Activated CD4-positive, CD25-positive, alpha-beta regulatory T cell treated with anti-CD3 and anti-CD28 coated beads, Interleukin-2, amount 50 U/mL, for 24 hours (primary cell): ENCODE results near the gene GRIK4.
"Not testable (repeated sequence)": the region's sequence is repeated elsewhere in the genome, so short reads cannot be mapped to it uniquely, and the experiment has no call there.

Source experiments
- ATAC-seq, 2 donors: fragments of 150-1000 bp; cut with Tn5 transposase; one replicate each; pipeline ENCODE4 v1.10.0; 2021; ENCODE audit warnings: mild to moderate bottlenecking in 1 of 2, moderate library complexity in 1 of 2

The GRIK4 gene

GRCh38 chr11:120750647-120751549, 239.3 kb downstream of the GRIK4 start:
- ATAC-seq: no peak

- ATAC-seq: no peak
Measured at GRCh38 chr11:120751550-120751949, 240.0 kb downstream of the GRIK4 start.

- ATAC-seq: no peak
Measured at GRCh38 chr11:120752668-120753067, 241.1 kb downstream of the GRIK4 start.

- no peak for ATAC-seq
Measured at GRCh38 chr11:120756931-120757330, 245.4 kb downstream of the GRIK4 start.

GRCh38 chr11:120759046-120759445, 247.5 kb downstream of the GRIK4 start:
- ATAC-seq: no peak

- ATAC-seq: not testable (repeated sequence)
Measured at GRCh38 chr11:120765710-120766109, 254.2 kb downstream of the GRIK4 start.

- ATAC-seq: no peak
Measured at GRCh38 chr11:120766318-120766717, 254.8 kb downstream of the GRIK4 start.

- no peak for ATAC-seq
Measured at GRCh38 chr11:120768949-120769348, 257.4 kb downstream of the GRIK4 start.

GRCh38 chr11:120769906-120770305, 258.4 kb downstream of the GRIK4 start:
- no peak for ATAC-seq

- no peak for ATAC-seq
Measured at GRCh38 chr11:120771551-120772060, 260.1 kb downstream of the GRIK4 start.

- no peak for ATAC-seq
Measured at GRCh38 chr11:120773501-120774031, 262.0 kb downstream of the GRIK4 start.

GRCh38 chr11:120774591-120775386, 263.2 kb downstream of the GRIK4 start:
- no peak for ATAC-seq

- no peak for ATAC-seq
Measured at GRCh38 chr11:120775986-120776951, 264.7 kb downstream of the GRIK4 start.

- no peak for ATAC-seq
Measured at GRCh38 chr11:120778685-120779490, 267.3 kb downstream of the GRIK4 start.

- ATAC-seq: no peak
Measured at GRCh38 chr11:120780239-120780638, 268.7 kb downstream of the GRIK4 start.

GRCh38 chr11:120781486-120782120, 270.1 kb downstream of the GRIK4 start:
- no peak for ATAC-seq

- no peak for ATAC-seq
Measured at GRCh38 chr11:120784566-120785251, 273.2 kb downstream of the GRIK4 start.

- no peak for ATAC-seq
Measured at GRCh38 chr11:120785576-120785975, 274.0 kb downstream of the GRIK4 start.

GRCh38 chr11:120786206-120786735, 274.7 kb downstream of the GRIK4 start:
- ATAC-seq: no peak

GRCh38 chr11:120787224-120787623, 275.7 kb downstream of the GRIK4 start:
- ATAC-seq: not testable (repeated sequence)
